HG03066 (cell line): ENCODE measurements around the gene ZFYVE19.
"Not testable (repeated sequence)": the region's sequence is repeated elsewhere in the genome, so short reads cannot be mapped to it uniquely, and the experiment has no call there.

Experiments used
- ATAC-seq: cut with Tn5 transposase; IDR thresholded peaks from one replicate; pipeline ENCODE4 v1.9.1; 2021; ENCODE audit warnings: low read depth; ENCODE audit not compliant: unreplicated experiment

The ZFYVE19 gene

GRCh38 chr15:40845036-40845435, 38.1 kb downstream of the ZFYVE19 start:
- ATAC-seq, result no peak

- ATAC-seq, result no peak
Measured at GRCh38 chr15:40845511-40846284, 38.8 kb downstream of the ZFYVE19 start.

DNA sequence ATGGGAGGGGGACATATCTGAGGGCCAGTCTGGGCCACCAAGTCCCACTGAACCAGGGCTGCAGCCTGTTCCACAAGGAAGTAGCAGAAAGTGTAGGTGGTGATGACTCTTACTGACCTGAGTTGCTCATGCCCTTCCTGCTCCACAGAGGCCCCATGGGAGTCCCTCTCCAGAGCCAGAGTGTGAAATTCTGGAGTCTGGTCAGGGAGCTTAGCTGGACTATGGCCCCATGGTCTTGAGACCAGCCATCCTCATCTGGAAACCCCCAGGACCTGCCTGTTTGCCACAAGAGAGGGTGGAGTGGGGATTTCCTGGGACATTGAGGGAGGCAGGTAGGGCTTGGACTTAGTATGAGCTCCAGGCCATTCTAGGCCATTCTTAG, 39.9 kb downstream of the ZFYVE19 start:
- no peak for ATAC-seq

DNA sequence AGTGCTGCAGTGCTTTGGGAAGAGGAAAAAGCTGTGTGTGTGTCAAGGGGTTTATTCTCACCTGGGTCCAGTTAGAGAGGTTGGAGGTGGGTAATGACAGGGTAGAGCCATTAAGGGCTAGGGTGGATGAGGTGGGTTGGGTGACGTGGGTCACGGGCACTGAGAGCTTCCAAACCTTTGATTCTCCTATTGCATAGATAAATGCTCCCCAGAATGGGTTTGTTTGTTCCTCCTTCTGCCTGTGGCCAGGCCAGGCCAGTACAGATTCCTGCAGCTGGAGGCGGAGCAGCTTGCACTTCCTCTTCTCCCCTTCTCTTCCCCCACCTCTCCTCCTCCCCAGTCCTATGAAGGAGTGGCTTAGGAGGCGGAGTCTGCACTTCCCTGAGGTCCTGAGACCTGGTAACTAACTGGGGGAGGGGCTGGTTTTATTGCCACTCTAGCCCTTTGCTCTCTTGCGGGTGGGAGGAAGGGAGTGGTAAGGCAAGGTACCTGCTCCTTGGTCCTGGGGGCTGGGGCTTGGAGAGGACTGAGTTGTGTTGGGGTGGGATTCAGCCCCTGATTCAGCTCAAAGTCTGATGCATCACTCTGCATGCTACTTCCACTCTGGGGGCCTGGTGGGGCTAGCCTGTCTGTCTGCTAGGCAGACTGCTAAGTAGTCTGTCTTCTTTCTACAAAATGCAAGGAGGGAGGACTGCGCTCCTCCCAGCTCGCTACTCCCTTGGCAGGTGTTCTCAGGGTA, 40.5 kb downstream of the ZFYVE19 start:
- ATAC-seq, result peak; percentile 76

GRCh38 chr15:40850576-40851112, 43.8 kb downstream of the ZFYVE19 start:
- ATAC-seq, result no peak

DNA sequence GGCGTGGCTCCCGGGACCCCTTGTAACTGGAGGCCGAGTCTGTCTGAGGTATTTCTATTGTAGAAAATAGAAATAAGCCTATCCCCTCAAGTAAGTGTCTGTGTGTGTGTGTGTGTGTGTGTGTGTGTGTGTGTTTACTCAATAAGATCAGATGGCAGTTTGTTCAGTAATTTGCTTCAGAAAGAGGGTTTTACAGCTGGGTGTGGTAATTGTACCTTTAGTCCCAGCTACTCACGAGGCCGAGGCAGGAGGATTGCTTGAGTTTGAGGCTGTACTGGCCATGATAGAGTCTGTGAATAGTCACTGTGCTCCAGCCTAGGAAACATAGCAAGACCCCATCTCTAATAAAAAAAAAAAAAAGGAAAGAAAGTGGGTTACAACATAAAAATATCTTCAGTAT, 45.6 kb downstream of the ZFYVE19 start:
- no peak for ATAC-seq

DNA sequence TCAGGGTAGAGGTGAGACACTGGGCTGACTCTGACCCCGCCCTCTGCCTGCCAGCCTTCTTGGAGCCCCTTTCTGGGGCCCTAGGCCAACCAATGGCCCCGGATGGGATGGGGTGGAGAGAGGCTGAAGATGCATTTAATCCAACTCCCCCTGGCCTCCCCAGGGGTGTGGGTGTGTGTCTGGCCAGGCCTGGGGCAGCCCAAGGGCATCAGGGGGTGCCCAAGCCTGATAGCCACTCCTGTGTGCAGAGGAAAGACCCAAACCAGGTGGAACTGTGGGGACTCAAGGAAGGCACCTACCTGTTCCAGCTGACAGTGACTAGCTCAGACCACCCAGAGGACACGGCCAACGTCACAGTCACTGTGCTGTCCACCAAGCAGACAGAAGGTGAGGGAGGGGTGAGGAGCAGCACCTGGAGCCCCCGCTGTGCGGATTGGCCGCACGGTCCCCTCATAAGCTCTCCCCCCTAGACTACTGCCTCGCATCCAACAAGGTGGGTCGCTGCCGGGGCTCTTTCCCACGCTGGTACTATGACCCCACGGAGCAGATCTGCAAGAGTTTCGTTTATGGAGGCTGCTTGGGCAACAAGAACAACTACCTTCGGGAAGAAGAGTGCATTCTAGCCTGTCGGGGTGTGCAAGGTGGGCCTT, 46.5 kb downstream of the ZFYVE19 start:
- ATAC-seq, result no peak

DNA sequence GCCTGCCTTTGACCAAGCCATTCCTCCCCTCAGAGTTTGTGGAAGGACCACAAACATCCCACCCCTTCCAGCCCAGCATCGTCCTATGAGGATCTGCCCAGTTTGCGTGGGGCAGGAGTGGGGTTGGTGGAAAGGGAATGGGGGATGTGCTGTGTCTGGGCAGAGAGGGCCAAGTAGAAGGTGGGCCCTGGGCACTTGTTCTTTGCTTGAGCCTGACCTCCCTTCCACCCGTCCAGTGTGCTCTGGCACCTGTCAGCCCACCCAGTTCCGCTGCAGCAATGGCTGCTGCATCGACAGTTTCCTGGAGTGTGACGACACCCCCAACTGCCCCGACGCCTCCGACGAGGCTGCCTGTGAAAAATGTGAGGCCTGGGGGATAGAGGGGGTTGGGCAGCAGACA, 47.3 kb downstream of the ZFYVE19 start:
- no peak for ATAC-seq

- ATAC-seq, result no peak
Measured at GRCh38 chr15:40855706-40856234, 48.9 kb downstream of the ZFYVE19 start.

DNA sequence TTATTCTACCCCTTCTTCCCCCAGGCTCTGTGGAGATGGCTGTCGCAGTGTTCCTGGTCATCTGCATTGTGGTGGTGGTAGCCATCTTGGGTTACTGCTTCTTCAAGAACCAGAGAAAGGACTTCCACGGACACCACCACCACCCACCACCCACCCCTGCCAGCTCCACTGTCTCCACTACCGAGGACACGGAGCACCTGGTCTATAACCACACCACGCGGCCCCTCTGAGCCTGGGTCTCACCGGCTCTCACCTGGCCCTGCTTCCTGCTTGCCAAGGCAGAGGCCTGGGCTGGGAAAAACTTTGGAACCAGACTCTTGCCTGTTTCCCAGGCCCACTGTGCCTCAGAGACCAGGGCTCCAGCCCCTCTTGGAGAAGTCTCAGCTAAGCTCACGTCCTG, 49.9 kb downstream of the ZFYVE19 start:
- no peak for ATAC-seq

DNA sequence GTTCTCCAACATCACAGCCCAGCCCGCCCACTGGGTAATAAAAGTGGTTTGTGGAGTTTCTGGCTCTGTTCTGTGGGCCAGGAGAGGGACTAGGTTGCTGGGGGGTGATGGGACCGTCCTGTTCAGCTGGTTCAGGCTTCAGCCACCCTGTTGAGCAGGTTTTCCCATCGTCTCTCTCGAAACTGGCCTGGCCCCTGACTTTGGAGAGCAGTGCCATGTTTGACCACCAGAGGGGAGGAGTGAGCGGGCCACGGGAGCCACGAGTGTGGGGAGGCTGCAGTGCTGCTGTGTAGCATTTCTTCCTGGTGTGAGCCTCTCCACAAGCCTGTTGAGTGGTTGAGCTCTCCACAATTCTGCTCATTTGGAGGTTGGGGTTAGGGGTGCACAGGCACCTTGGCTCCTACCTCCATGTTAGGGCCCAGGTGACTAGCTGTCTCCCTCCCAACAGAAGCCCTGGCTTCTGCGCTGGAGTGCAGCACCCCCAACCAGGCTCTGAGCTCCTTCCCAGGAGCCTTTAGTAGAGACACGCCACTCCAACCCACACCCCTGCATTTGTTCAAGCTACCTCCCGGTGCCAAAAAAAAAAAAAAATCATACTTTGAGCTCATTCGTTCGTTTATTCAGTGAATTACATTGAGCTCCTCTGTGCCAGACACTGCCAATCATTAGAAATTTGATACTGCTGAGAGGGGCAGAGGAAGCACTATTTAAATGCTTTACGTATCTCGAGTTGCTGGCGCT, 50.9 kb downstream of the ZFYVE19 start:
- no peak for ATAC-seq

DNA sequence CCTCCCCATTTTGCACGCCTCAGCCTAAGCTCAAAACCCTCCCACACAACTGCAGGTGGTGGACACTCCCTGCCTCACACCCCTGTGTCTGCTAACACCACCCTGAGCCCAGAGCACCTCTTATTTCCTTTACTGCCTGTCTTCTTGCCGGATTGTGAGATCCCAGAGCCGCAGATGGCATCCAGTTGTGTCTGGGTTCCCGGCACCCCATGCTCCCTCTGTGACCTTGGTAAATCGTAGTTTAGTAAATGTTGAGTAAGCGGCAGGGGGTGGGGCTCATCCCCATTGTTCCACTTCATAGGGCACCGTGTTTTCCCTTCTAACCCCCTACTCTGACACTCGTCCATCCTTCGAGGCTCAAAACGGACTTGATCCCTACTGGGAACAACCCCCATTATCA, 51.8 kb downstream of the ZFYVE19 start:
- ATAC-seq, result no peak

DNA sequence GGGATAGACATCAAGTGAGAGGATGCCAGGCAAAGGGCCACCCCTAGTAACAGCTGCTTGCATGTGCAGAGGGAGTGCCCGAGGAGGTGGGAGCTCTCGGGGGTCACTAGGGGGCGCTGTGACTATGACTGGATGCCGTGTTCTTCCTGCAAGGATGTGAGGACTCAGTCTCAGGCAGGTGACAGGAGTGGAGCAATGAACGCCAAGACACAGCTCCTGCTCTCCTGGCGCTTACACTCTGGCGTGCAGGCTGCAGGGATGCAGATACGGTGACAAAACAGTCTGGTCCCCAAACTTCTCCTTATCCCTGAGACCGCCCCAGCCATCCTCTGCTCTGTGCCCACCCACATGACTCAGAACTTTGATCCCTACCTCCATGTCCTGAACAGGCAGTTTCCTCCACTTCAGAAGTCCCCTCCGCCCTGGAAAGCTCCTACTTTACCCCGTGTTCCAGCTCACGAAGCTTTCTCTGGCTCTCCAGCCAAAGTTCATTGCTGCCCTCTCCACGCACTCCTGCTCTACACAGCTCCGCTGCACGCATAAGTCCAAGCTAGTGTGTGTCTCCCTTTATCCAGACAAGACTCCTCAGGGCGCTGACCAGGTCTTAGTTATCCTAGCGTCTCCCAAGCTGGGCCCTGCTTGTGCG, 52.4 kb downstream of the ZFYVE19 start:
- ATAC-seq, result no peak

GRCh38 chr15:40861147-40861546, 54.3 kb downstream of the ZFYVE19 start:
- not testable (repeated sequence) for ATAC-seq

DNA sequence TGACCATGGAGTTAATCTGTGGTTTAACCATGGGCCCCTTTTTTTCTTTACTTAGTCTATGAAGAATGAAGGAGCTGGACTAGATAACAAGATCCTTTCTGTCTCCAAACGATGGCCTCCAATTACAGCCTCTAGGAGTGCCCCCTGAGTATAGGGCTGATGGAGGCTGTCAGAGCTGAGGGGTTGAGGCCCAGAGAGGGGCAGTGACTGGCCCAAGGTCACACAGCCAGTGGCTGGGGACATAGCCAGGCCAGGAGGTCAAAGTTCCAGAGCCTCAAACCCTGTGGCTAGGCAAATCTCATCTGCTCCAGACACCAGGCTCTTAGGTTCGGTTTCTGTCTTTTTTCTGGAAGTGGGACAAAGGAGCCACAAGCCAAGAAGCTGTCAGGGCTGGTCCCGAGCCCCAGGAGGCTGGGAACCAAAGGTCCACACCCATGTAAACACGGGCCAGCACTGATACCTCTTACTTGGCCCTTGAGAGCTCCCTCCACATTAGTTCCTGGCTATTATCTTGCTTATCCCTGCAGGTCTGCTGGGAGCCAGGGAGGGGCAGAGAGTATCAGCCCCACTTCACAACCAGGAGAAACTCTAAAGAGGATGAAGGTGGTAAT, 56.9 kb downstream of the ZFYVE19 start:
- no peak for ATAC-seq
